ENCODE results near the gene NEO1.

The NEO1 gene

DNA sequence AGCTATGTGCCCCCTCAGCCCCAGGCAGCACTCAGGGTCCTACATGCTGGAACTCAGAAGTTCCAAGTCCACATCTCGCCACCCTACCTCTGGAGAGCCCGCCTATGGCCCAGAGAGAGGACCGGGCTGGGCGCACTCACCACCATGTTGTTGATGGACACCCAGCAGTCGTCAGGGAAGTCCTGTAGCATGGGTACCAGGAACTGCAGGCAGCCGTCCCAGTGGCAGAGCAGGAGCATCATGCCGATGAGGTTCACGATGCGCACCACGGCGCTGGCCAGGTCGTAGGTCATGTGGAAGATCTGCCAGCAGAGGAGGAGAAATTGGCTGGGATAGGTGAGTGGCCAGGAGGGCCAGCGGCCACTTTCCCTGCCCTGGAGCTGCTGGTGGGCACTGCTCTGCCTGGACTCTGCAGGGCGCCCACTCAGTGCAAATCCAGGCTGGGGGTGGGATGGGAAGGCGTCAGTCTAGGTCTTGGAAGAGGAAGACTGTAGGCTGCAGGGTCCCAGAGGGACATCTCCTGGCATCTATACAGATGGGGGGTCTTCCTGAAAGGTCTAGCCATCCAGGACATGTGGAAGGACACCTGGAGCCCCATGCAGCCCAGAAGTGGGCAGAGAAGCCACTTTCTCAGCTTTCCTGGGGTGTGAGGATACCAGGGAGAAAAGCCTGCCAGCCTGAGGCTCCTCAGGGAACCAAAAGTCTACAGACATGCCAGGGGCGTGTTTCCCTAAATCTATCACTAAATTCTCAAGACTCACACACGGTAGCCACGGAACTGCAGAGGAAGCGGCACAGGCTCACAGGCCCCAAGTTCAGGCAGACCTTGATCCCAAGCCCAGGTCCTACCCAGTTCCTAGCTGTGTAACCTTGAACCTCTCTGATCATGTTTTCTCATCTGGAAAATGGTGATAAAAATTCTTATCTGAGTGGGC, 280.0 kb downstream of the NEO1 start:
- DNase-seq (ENCODE audit: low spot score): no peak

DNA sequence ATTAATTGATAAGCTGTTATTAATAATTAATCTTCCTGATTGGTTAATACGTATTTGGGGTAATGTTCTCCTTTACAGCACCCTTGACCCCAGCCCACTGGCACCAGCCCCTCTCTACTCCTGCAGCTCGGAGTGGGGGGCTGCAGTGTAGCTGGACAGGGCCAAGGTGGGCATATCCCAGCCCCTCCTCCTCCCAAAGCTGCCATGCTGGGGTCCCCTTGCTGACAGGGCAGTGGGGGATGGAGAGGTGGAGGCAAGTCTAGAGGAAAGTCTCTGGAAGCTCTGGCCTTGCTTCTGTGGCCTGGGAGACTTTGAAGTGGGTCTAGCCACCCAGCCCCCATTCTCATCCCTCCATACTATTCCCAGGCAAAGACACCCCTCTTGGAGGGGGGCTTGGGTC, 280.7 kb downstream of the NEO1 start:
- DNase-seq (ENCODE audit: low spot score): no peak

DNA sequence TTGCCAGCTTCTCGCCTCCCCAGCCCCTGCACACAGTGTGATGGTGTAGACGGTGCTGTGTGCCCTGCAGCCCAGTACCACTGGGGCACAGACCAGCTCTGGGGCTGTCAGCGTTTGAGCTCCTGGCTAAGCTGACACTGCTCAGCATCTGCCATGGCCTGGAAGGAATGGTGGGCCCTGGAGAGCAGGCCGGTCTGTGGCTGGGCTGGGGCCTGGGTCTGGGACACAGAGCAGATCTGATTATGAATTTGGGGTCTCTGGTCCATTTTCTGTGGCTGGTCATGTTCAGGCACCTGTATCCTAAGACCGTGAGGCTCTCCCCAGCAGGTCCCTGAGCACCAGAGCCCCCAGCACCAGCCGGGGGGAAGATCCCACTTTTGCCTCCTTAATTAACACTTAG, 281.8 kb downstream of the NEO1 start:
- no peak for DNase-seq (ENCODE audit: low spot score)

DNA sequence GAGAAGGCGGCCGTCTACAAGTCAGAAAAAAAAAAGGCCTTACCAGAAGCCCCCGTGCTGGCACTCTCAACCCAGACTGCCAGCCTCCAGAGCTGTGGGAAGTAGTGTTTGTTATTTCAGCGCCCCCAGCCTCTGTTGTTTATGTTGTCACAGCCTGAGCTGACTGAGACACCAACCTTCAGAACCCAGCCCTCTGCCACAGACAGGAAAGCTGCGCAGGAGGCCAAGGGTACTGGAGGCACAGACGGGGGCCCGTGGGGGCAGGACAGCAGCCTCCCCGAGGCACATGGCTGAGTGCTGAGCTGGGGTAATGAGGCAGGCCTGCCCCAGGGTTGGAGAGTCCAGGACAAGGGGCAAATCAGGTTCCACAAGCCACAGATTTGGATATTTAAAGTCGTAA, 282.8 kb downstream of the NEO1 start:
- no peak for DNase-seq (ENCODE audit: low spot score)

DNA sequence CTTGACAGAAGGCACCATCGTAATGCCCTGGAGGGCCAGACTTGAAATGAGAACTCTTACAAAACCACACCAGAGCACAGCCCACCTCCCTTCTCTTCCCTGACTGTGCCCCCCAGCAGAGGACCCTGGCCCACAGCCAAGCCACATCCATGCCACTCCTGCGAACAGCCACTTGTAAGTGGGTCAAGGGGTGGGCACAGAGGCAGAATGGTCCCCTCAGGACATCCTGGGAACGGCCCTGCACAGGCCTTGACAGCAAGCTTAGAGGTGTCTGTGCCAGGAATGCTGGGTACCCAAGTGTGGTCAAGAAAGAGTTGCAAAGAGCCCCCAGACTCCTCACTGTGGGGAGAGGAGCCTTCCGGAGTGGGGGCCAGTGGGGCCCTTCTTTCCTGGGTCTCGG, 283.2 kb downstream of the NEO1 start:
- no peak for DNase-seq (ENCODE audit: low spot score)

DNA sequence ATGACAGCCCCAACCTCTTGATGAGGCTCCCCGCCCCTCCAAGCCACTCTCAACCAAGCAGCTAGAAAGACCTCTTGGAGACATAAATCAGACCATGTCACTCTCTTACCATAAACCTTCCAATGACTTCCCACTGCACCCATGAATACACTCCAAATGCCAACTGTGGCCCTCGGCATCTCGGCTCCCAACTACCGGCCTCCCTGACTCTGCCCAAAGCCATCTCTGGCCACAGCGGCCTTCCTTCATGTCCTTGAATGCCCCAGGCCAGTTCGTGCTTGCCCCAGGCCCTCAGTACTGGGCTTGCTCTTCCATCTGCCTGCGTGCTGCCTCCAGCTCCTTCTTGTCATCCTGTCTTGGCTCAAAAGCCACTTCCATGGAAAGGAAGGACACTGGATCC, 284.5 kb downstream of the NEO1 start:
- DNase-seq (ENCODE audit: low spot score): no peak

DNA sequence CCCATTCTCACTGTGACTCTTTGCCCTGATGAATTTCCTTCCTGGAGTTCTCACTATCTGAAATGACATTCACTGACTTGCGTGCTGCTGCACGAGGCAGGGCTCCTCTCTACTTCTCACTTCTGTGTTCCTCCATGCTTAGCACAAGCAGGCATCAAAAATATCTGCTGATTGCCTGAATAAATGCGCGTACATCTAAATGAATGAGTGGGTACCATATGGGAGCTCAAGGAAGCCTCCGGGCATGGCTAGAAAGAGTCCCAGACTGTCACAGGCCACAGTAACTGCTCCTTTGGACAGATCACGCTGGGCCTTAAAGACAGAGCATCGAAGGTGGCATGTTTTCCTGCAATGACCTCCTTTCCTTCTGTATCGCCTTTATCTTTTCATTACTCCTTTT, 284.9 kb downstream of the NEO1 start:
- no peak for DNase-seq (ENCODE audit: low spot score)

DNA sequence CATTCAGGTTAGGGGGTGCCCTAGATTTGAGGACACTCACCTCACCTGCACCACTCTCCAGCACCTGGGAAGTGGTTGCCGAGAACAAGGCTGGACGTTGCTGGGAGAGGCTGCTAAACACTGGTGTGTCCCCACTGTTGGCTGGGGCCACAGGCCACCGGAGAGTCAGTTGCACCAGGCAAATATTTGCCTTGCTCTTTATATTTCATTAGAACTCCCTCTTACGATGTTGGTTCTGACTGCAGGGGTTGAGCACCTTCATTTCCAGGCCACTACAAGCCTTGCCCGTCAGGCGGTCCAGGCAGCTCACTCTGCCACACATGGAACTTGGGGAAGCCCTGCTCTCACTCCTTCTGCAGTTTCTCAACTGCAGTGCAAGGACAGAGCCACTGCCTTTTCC, 285.8 kb downstream of the NEO1 start:
- DNase-seq (ENCODE audit: low spot score): no peak

DNA sequence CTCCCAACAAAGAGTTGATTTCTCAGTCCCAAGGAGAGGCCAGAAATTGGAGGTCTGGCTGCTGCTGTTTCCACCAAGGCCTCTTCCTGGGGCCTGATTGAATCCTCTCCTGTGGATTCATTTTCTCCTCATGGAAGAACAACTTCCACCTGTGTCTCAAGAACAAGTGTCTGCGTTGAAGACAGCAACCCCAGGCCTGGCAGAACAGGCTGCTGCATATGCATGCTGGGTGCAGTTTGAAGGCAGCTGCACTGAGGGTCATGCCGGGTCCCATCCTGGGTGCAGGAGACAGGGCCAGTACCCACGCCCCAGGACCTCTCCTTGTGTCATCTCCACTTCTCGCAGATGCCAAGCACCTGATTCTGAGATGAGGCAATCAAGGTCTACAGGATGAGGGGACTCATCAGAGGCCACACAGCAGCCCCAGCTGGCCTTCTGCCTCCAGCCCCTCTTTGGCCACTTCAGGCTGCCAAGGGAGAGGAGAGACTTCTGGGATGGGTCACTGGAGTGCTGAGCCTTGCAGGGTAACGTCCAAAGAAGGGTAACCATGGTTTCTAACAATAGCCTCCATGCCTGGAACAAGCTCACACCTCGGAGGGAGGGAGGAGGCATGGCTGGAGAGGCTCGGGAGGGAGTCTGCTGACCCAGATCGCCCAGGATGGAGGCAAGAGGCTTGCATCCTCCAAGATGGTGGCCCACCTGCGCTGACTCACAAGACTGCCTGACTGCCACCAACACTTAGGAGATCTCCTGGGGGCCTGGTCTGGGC, 286.5 kb downstream of the NEO1 start:
- DNase-seq (ENCODE audit: low spot score): no peak

DNA sequence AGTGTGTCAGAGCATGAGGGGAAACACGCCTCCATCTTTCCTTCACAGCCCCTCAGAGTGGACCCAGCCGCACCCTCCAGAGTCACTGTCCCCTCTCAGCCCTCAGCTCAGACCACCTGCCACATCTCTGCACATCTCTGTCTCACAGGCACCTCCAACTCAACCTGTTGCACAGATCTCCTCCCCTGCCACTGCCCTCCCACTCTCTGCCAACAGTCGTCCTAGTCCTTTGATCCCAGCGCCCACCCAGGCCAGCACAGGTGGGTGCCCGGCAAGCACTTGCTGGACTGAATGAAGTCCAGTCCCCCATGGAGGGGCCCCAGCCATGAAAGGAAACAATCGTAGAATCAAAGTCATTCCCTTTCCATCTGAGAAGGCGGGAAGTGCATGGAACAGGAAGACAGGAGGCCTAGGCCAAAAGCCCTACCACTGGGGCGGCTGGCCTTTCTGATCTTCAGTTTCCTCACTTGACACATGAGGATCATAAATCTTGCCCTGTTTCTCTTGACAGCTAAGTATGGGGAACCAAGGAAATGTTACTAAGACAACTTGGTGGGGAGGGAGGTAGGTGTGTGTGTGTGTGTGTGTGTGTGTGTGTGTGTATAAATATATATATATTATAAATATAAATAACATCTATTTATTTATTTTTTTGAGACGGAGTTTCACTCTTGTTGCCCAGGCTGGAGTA, 288.4 kb downstream of the NEO1 start:
- DNase-seq (ENCODE audit: low spot score): no peak

DNA sequence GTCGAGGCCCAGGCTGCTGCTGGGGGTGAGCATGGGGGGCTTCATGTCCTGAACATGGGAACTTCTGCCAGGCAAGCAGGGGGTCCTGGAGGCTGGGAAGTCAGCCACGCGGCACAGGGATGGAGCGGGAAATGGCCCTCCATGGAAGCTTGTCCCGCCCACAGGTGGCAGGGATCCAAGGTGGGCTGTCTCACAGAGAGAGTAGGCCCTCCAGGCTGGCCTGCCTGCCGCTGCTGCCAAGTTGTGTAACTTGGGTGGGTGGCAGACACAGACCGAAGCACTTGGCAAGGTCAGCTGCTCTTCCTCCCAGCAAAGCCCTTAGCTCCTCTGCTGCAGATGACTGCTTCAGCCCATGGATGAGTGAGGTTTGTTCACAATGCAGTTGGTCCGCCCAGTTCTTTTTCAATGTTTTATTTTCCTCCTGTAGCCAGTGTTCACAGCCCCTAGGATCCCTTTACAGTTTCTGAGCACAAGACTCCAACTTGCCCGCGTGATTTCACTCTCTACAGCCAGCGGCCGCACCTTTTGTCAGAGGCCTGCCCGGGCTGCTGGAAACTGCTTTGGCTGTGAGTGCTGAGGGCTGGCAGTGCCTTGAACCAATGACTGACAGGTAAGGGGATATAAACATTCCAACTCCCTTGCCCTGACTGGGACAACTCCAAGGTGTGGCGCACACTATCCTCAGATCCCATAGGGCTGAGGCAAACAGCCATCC, 289.8 kb downstream of the NEO1 start:
- DNase-seq (ENCODE audit: low spot score): no peak

DNA sequence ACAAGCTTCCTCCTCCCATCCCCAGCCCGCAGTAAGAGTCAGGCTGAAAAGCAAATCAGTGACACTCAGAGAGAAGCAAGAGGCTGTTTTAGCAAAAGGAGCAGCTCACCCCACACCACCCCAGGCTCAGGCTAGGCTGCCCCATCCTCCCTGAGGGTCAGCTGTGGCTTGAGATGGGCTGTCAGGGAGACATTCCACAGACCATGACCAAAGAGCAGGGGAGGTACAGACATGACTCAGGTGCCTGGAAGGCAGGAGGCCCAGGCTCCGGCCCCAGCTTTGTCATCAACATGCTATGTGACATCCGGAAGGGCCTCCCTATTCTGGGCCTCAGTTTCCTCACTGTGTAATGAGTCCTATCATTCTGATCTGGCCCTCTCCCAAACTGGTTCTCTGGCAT, 291.8 kb downstream of the NEO1 start:
- no peak for DNase-seq (ENCODE audit: low spot score)

DNA sequence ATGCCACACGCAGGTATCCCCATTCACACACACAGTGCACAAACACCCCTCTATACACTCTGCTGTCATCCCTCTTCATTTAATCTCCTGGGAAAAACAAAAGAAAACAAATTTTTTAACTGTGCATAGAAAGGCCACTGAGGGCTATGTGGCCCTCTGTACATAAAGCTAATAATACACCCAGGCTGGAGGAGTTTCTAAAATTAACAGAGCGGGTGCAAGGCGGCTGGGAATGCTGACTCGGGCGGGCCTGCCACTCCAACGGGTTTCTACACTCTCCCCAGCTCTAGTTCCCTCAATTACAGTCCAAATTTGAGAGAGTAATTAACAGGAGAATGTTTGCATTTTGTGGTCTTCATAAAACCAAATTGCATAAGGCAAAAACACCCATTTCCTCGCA, 293.4 kb downstream of the NEO1 start:
- no peak for DNase-seq (ENCODE audit: low spot score)

DNA sequence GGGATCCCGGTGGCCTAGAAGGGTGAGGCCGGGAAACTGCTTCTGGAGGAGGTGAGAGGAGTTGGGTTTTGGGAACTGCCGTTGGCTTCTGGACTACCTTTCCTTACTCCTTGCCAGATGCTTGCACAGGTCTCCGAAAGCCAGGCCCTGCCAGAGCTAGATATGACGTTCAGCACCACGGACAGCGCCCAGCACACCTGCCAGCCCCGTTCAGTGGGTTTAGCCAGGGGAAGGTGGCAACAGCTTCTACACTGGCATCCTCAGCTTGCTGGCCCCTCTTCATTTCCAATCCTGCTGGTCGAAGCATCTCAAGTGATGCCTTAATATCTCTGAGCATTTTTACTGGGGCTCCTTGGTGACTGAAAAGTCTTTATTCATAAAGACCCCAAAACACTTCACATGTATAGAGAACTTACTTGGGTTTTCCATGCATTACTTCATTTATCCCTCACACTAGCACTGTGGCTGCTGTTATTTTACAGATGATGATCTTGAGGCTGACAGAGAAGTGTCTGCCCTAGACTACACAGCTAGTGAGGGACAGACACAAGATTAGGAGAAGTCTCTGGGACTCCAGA, 294.6 kb downstream of the NEO1 start:
- peak; percentile 11 for DNase-seq (ENCODE audit: low spot score)

DNA sequence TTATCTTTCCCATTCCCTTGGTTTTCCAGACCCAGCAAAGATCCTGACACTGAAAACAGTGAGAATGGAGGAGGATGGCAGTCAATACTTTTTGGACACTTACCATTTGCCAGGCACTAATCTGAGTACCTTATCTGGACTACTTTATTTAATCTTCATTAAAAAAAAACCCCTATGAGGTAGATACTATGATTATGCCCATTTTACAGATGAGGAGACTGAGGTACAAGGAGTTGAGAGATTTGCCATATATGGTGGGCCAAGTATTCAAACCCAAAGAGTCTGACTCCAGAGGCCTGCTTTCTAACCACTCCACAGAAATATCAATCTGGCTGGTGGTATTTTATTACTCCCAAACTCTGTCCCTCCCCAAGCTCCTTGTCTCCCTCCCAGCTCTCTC, 296.9 kb downstream of the NEO1 start:
- DNase-seq (ENCODE audit: low spot score): no peak

DNA sequence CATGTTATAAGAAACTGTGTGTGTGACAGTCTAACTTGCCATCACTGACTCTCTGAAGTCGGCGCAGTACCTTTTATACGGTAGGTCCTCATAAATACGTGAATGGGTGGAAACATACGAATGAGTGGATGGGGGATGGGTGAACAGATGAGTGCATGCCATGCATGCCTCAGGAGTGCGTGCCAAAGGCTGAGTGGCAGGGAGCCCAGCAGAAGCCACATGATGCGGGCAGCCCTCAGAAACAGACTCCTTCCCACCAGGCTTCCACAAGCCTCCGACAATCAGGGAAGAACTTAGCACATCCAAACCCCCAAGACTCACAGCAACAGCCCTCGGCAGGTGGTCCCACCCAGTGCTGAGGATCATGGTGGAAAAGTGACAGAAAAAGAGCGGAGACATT, 299.8 kb downstream of the NEO1 start:
- no peak for DNase-seq (ENCODE audit: low spot score)

DNA sequence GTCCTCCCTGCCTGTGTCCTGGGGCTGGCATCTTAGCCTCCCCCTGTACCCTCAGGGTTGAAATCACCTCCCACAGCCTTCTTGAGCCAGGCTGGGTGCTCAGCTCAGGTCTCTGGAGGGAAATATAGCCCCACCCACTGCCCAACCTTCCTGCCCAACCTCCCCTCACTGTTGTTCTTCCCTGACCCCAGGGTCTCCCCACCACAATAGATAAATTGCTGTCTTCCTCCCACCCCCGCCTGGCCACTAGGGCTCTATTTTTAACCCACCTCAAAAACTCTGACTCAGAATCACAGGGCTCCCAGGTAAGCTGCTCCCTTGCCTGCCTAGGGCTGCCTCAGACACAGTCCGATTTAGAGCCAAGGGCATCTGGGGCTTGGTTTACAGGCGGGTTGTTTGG, 301.5 kb downstream of the NEO1 start:
- DNase-seq (ENCODE audit: low spot score): no peak

DNA sequence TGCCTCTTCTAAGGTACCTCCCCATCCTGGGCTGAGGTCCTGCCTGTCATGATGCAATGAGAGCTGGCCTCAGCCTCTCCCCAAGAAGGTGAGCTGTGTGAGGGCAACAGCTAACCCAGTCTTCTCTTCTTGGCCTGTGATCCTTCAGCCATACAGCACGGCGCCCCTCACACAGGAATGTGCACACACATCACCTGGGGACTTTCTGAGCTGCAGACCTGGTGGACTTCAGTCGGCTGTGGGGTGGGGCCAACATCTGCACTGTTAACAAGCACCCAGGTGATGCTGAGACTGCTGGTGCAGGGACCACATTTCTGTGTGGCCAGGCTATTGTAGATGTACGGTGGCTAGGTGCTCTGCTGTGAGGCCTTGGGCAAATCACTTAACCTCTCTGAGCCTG, 302.0 kb downstream of the NEO1 start:
- no peak for DNase-seq (ENCODE audit: low spot score)
